NB4 (cell line): Measurements from ENCODE around the gene SAMD4A.
A peak's percentile ranks its signal among the peaks of the same experiment; 100 is the strongest.

Source experiments
- DNase-seq: peaks from one replicate; pipeline ENCODE4 v3.0.0; 2010; ENCODE audit warnings: low read depth
- H3K4me3 ChIP-seq: one replicate; pipeline ENCODE4 v1.5.1; 2011; ENCODE audit warnings: mild to moderate bottlenecking, low read depth, low read length, moderate library complexity
- CTCF ChIP-seq: IDR thresholded peaks from one replicate; pipeline ENCODE4 v1.5.1; 2012; ENCODE audit warnings: low read depth, low read length
- MAX ChIP-seq: IDR thresholded peaks from 2 replicates; pipeline ENCODE4 v1.6.1; 2011; ENCODE audit warnings: low read depth, low read length
- MYC ChIP-seq: IDR thresholded peaks from 2 replicates; pipeline ENCODE4 v1.6.1; 2011; ENCODE audit warnings: low read depth, low read length
- POLR2A ChIP-seq: IDR thresholded peaks from 2 replicates; pipeline ENCODE4 v1.6.1; 2011; ENCODE audit warnings: mild to moderate bottlenecking; ENCODE audit not compliant: insufficient read length; ENCODE audit errors: extremely low read depth

Gene SAMD4A

DNA sequence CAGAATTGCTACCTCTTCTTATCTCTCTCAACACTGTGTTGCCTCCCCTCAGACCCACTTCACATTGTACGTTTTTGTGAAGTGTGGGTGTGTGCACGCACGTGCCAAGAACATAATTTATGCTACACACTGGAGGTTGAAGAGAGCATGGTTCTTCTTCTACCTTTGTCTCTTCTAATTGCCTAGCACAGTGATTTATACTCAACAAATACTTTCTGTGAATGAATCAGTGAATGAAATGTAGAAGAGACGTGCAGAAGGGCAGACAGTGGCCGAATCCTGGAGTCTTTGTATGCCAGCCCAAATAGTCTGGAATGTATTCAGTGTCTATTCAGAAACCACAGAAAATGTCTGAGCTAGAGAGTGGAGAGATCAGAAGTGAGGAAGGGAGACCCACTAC, 4.6 kb upstream of the SAMD4A start:
- DNase-seq, result no peak
- TF ChIP-seq MYC (no peak), CTCF (no peak), MAX (no peak), POLR2A (no peak)
- H3K4me3 ChIP-seq, result no peak overlapping the region

DNA sequence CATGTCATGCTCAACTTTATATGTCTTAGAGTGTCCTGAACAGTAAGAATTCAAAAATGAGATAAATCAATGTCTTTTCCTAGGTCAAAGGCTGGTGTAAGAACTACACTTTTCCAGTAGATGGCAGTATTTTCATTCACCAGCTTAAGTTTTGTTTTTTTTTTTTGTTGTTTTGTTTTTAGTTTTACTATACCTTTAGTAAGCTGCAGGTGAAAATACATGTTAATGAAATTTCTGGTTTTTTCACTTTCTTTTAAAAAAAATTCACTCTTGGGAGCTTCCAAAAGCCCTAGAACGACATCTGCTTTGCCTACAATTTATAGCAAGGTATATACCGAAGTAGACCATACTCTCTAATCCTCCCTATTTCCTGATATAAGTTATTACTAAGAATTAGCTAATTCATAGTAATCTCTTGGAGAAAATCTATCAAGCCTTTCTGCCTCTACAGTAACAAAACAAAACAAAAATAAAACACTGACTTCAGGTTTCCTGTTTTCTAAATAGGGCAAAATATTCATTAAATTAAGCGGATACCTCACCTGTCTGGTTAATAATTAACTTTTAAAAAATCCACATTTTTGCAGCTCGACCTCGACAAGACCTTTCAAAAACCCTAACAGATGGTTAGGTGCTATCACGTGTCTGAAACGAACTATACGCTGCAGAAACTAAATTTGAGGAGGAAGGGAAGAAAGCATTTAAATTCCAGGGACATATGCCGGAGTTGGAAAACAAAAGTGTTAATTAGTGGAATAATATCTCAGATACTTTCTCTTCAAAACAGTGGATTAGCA, 2.7 kb upstream of the SAMD4A start:
- peak; percentile 44 for DNase-seq
- no peak overlapping the region for H3K4me3 ChIP-seq
- peak; percentile 42 for TF ChIP-seq CTCF
- no peak for TF ChIP-seq POLR2A
- TF ChIP-seq MYC, result no peak
- no peak for TF ChIP-seq MAX

GRCh38 chr14:54564868-54565784, 1.8 kb upstream of the SAMD4A start:
- H3K4me3 ChIP-seq, result no peak overlapping the region
- DNase-seq, result peak; percentile 24
- no peak for TF ChIP-seq CTCF
- no peak for TF ChIP-seq MYC
- no peak for TF ChIP-seq MAX
- TF ChIP-seq POLR2A, result no peak

DNA sequence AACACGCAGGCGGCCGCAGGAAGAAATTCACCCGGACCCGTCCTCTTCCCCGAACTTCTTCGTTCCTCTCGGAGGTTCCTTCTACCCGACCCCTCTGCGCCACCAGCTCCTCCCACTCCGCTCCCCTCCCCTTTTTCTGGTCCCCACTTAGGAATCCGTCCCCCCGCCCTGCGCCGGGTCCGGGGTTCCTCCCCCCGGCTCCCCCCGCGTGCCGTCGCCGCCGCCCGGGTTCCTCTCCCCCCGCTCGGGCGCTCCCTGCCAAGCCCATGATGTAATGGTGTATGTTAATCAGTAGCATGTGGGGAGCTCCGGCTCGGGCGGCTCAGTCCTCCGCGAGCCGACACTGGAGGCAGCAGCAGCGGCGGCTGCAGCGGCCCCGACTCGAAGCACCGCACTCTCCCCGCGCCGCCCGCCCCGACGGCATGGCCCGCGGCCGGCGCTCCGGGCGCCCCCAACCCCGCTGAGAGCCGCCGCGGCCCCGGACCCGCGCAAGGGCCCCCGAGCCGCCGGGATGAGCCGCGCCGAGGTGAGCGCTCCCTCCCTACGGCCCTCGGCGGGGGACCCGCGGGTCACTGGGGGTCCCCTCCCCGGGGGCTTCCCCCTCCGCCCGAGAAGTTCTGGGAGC, 1.0 kb upstream of the SAMD4A start:
- TF ChIP-seq POLR2A (no peak), CTCF (no peak), MYC (no peak), MAX (no peak)
- DNase-seq, result peak; percentile 51
- H3K4me3 ChIP-seq, result no peak overlapping the region

DNA sequence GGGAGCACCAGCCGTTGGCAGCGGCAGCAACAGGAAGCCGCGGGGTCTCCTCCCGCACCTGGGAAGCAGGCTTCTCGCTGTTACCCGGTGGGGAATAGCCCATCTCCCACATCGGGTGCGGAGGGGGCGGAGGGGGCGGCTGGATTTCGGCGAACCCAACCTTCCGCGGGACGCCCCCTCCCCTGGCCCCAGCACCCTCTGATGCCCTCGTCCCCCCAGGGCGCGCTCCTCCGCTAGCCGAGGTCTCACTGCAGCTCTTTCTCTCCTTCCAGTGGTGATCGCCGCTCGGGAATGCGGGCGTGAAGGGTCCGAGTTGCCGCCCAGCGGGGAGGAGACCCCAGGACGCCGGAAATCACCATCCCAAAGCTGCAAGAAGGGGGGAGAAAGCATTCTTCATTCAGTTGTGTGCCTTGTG, 303 bp downstream of the SAMD4A start:
- DNase-seq, result no peak
- TF ChIP-seq CTCF (no peak), MAX (no peak), POLR2A (no peak), MYC (no peak)
- H3K4me3 ChIP-seq, result peak overlapping the region; percentile 34
